Lower leg skin (tissue), 4 donors: ENCODE data around the gene SORCS2. TPM values are rescaled to one million over a fixed set of nuclear protein-coding genes. Genes with fewer than 3 reads are reported as not detected.

Experiments
- DNase-seq, 2 donors: peaks; one replicate each; pipeline ENCODE4 v3.0.0-alpha.2; 2019; ENCODE audit warnings: low spot score in 2 of 2
- H3K4me3 ChIP-seq: fragments of 200-600 bp; sonication (generic); 2 replicates; pipeline ENCODE4 v1.5.1; 2017; ENCODE audit warnings: mild to moderate bottlenecking, low read depth; ENCODE audit not compliant: poor library complexity, severe bottlenecking
- CTCF ChIP-seq, 3 donors: fragments of 450-650 bp; IDR thresholded peaks; one replicate each; pipeline ENCODE4 v1.5.1; 2016; ENCODE audit warnings: antibody characterized with exemption in 3 of 3, mild to moderate bottlenecking in 3 of 3, moderate library complexity in 2 of 3
- POLR2A ChIP-seq, 2 donors: fragments of 450-650 bp; IDR thresholded peaks; one replicate each; pipeline ENCODE4 v1.6.1; 2016 to 2017; ENCODE audit warnings: antibody characterized with exemption in 2 of 2, mild to moderate bottlenecking in 1 of 2, moderate library complexity in 1 of 2
- WGBS, 2 donors: methylation state at CpG; one replicate each; pipeline ENCODE4 v1.1.5; 2018; 5-methylcytosine and 5-hydroxymethylcytosine counted together
- intact Hi-C: fragments of 100-400 bp; cut with DNase I; formaldehyde crosslinking; loops from one replicate; pipeline ENCODE4 v1.15.0; 2023; ENCODE audit warnings: low total_unique reads
- total RNA-seq, 4 donors: library from RNA; depleted of rRNA; stranded (reverse); fragments of >200 nt; gene quantifications; one replicate each; pipeline ENCODE4 v1.1.0, GENCODE V29; 2016

Gene SORCS2
- total RNA-seq, 4 donors from 2014 or later, result 1.1 to 6.4 (median 1.5) TPM

DNA sequence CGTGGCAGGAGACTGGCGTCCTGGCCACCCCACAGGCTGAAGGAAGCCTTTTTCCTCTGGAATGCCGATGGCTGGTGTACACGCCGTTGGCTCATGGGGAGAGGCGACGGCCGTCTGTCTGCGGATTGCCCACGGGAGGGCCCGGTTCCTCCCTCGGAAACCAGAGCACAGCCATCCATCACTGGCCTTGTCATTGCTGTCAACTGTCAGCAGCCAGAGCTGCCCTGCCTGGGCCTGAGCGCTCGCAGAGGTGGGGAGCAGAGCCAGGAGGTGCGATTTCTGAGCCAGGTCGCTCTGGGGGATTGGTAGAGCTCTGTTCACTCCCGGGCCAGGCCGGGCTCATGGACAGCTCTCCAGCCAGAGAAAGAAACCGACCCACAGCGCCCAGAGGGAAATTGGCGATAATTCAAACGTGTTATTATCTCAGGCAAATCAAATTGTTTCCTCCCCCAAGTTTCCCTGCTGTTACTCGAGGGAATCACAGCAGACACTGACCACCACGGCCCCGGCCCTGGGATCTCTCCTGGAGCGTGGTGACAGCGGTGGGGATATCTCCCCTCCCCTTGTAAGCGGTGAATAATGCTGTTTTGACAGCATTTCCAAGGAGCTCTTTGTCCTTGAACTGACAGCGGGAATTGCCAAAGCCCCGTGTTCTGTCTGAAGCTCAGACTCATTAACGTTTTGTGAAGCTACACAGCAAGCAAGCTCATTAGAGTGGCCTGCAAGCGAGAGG, 463.3 kb downstream of the SORCS2 start:
- intact Hi-C loops, result no loop called here
- DNase-seq, result no peak
- TF ChIP-seq POLR2A (IDR thresholded peaks at IDR 0.05) (no peak), CTCF (IDR thresholded peaks at IDR 0.05) (no peak)
- 50 to 60% methylated on average over 28 to 29 of the region's 32 CpGs for WGBS, 2 donors
- H3K4me3 ChIP-seq, result no peak overlapping the region

DNA sequence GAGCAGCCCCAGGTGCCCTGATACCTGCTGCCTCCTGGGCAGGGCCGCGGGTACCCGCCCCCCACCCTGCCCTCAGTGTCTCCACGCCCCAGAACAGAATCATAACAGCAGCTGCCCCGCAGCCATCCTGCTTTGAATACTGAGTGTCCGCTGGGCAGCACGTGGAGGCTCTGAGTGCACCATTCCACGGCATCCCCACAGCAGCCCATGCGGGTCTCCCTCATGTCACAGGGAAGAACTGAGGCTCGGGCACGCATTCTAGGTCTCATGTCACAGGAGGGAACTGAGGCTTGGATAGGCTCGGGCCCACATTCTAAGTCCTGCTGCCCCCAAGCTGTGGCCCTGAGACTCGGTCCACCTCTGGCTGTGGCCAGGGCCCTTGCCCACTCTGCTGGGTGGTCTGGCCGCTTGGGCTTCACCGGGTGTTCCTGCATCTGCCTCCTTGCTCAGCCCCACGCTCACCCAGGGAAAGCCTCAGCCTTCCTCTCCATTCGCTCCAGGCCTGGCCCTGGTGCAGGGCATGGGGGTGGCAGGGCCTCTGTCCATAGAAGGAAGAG, 464.0 kb downstream of the SORCS2 start:
- no peak overlapping the region for H3K4me3 ChIP-seq
- WGBS, 2 donors, result 91 to 98% methylated on average over 5 to 16 of the region's 17 CpGs
- TF ChIP-seq CTCF (IDR thresholded peaks at IDR 0.05) (no peak), POLR2A (IDR thresholded peaks at IDR 0.05) (no peak)
- intact Hi-C loops, result no loop called here
- no peak for DNase-seq

DNA sequence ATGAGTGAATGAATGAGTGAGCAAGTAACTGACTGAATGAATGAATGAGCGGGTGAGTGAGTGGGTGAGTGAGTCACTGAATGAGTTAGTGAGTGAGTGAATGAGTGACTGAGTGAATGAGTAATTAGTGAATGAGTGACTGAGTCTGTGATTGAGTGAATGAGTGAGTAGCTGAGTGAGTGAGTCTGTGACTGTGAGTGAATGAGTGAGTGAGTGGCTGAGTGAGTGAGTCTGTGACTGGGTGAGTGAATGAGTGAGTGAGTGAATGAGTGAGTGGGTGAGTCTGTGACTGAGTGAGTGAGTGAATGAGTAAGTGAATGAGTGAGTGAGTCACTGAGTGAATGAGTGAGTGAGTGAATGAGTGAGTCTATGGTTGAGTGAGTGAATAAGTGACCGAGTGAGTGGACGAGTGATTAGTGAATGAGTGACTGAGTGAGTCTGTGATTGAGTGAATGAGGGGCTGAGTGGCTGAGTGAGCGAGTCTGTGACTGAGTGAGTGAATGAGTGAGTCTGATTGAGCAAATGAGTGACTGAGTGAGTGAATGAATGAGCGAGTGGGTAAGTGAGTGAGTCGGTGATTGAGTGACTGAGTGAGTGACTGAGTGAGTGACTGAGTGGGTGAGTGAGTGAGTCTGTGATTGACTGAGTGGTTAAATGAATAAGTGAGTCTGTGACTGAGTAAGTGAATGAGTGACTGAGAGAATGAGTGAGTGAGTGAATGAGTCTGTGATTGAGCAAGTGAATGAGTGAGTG, 465.4 kb downstream of the SORCS2 start:
- 95 to 96% methylated on average over 6 of the region's 6 CpGs for WGBS, 2 donors
- TF ChIP-seq CTCF (IDR thresholded peaks at IDR 0.05), result no peak
- no peak for TF ChIP-seq POLR2A (IDR thresholded peaks at IDR 0.05)

DNA sequence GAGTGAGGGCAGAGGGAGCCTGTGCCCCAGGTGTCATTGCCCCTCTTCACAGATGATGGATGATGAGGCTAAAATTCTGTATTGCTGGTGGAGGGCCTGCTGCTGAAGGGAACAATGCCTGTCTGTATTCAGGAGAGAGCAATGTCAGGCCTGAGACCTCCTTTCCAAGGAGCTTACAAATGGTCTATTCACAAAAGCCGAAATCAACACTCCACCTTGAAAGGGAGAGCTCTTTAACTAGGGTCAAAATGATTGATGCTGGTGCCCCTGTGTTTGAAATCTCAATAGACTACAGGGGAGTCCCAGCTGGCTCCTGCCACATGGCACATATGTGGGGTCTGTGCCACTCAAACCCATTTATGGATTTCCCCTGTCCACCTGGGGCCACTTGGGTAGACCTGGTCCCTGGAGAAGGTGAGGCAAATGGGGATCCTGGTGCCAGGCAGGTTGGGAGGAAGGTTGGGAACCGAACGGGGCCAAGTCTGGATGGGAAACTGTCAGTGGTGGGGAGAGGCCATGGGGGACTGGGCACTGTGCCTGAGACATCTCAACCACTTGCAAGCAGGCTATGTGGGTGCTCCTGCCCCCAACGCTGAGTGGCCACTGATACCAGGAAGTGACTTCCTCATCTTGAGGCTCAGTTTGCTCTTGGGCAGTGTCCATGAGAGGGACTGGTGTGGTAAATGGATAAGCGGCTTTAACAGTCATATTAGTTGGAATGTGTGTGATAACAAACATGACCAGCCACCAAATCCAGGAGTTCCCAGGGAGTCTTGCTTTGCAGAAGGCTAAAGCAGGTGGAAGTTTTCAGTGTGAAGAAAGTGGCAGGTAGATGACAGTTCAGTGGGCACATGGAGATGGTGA, 466.2 kb downstream of the SORCS2 start:
- intact Hi-C loops, result no loop called here
- DNase-seq, result no peak
- 89 to 92% methylated on average over 5 of the region's 5 CpGs for WGBS, 2 donors
- H3K4me3 ChIP-seq, result no peak overlapping the region
- TF ChIP-seq CTCF (IDR thresholded peaks at IDR 0.05) (no peak), POLR2A (IDR thresholded peaks at IDR 0.05) (no peak)

More for the DNA sequence above, 465.4 kb downstream of the SORCS2 start:
- H3K4me3 ChIP-seq, result no peak overlapping the region
- DNase-seq, result no peak
- intact Hi-C loops, result no loop called here

- no peak for DNase-seq
- 86 to 88% methylated on average over 8 of the region's 8 CpGs for WGBS, 2 donors
- no peak overlapping the region for H3K4me3 ChIP-seq
- no peak for TF ChIP-seq CTCF (IDR thresholded peaks at IDR 0.05)
- TF ChIP-seq POLR2A (IDR thresholded peaks at IDR 0.05), result no peak
- intact Hi-C loops, result no loop called here
Measured at GRCh38 chr4:7659429-7660175, 467.3 kb downstream of the SORCS2 start.
